Stimulated activated CD4-positive, alpha-beta T cell treated with anti-CD3 and anti-CD28 coated beads, Interleukin-12 subunit alpha, Interleukin-12 subunit beta, amount 100 ng/mL, for 4 hours (primary cell): Measurements from ENCODE around the gene APOD.
"Not testable (repeated sequence)": the region's sequence is repeated elsewhere in the genome, so short reads cannot be mapped to it uniquely, and the experiment has no call there.

Experiments used
- DNase-seq: peaks from one replicate; pipeline ENCODE4 v3.0.0-alpha.2; 2020

APOD gene

GRCh38 chr3:195583831-195584542 lies at the start of gene APOD:
TSS of gene APOD (minus strand) at chr3:195583940. CDS start at chr3:195579461, 4,479 bp downstream.
- DNase-seq: no peak

- DNase-seq: not testable (repeated sequence)
Observed at GRCh38 chr3:195633351-195633750, 49.6 kb upstream of the APOD start.

GRCh38 chr3:195632501-195633185 lies 48.9 kb upstream of the APOD start:
- DNase-seq: not testable (repeated sequence)

- not testable (repeated sequence) for DNase-seq
Observed at GRCh38 chr3:195632046-195632445, 48.3 kb upstream of the APOD start.

GRCh38 chr3:195630938-195631495 lies 47.3 kb upstream of the APOD start:
- DNase-seq: not testable (repeated sequence)

- not testable (repeated sequence) for DNase-seq
Observed at GRCh38 chr3:195630086-195630917, 46.6 kb upstream of the APOD start.

GRCh38 chr3:195629682-195630081 lies 45.9 kb upstream of the APOD start:
- not testable (repeated sequence) for DNase-seq

- DNase-seq: not testable (repeated sequence)
Observed at GRCh38 chr3:195628386-195628920, 44.7 kb upstream of the APOD start.

- not testable (repeated sequence) for DNase-seq
Observed at GRCh38 chr3:195627515-195628385, 44.0 kb upstream of the APOD start.

- DNase-seq: not testable (repeated sequence)
Observed at GRCh38 chr3:195624603-195625560, 41.1 kb upstream of the APOD start.

- not testable (repeated sequence) for DNase-seq
Observed at GRCh38 chr3:195624171-195624570, 40.4 kb upstream of the APOD start.

GRCh38 chr3:195623217-195623965 lies 39.7 kb upstream of the APOD start:
- DNase-seq: not testable (repeated sequence)

- DNase-seq: not testable (repeated sequence)
Observed at GRCh38 chr3:195622523-195623170, 38.9 kb upstream of the APOD start.

- not testable (repeated sequence) for DNase-seq
Observed at GRCh38 chr3:195622012-195622411, 38.3 kb upstream of the APOD start.

GRCh38 chr3:195621095-195621494 lies 37.4 kb upstream of the APOD start:
- DNase-seq: not testable (repeated sequence)

- not testable (repeated sequence) for DNase-seq
Observed at GRCh38 chr3:195620476-195620875, 36.7 kb upstream of the APOD start.

GRCh38 chr3:195619591-195620369 lies 36.0 kb upstream of the APOD start:
- not testable (repeated sequence) for DNase-seq
